NCI-H748 treated with DMSO at 0.1 percent for 48 hours (cell line): ENCODE measurements around the gene EGLN3.

ENCODE experiments used
- DNase-seq: peaks from one replicate; lab custom pipeline; 2025; lab: John Stamatoyannopoulos, UW

EGLN3 gene

GRCh38 chr14:33910435-33910834 lies 40.4 kb downstream of the EGLN3 start:
- DNase-seq = no peak

GRCh38 chr14:33909380-33910084 lies 41.3 kb downstream of the EGLN3 start:
- DNase-seq = no peak

- no peak for DNase-seq
These were observed 42.2 kb downstream of the EGLN3 start for GRCh38 chr14:33908540-33909223.

GRCh38 chr14:33906968-33907367 lies 43.9 kb downstream of the EGLN3 start:
- no peak for DNase-seq

GRCh38 chr14:33904609-33905008 lies 46.3 kb downstream of the EGLN3 start:
- no peak for DNase-seq

GRCh38 chr14:33903369-33903768 lies 47.5 kb downstream of the EGLN3 start:
- DNase-seq = no peak

- no peak for DNase-seq
These were observed 48.5 kb downstream of the EGLN3 start for GRCh38 chr14:33902363-33902762.

GRCh38 chr14:33901426-33902155 lies 49.3 kb downstream of the EGLN3 start:
- DNase-seq = no peak

- no peak for DNase-seq
These were observed 50.2 kb downstream of the EGLN3 start for GRCh38 chr14:33900706-33901105.

- DNase-seq = no peak
These were observed 51.0 kb downstream of the EGLN3 start for GRCh38 chr14:33899723-33900341.

- no peak for DNase-seq
These were observed 52.9 kb downstream of the EGLN3 start for GRCh38 chr14:33897878-33898535.

- DNase-seq = no peak
These were observed 53.5 kb downstream of the EGLN3 start for GRCh38 chr14:33897382-33897781.

GRCh38 chr14:33894339-33894738 lies 56.5 kb downstream of the EGLN3 start:
- DNase-seq = no peak

- no peak for DNase-seq
These were observed 59.2 kb downstream of the EGLN3 start for GRCh38 chr14:33891700-33892099.

- DNase-seq = no peak
These were observed 66.0 kb downstream of the EGLN3 start for GRCh38 chr14:33884916-33885315.

GRCh38 chr14:33880330-33880729 lies 70.5 kb downstream of the EGLN3 start:
- peak; percentile 21 for DNase-seq

- DNase-seq = no peak
These were observed 71.1 kb downstream of the EGLN3 start for GRCh38 chr14:33879684-33880286.

- no peak for DNase-seq
These were observed 74.6 kb downstream of the EGLN3 start for GRCh38 chr14:33876274-33876673.
